IgD-negative memory B cell (primary cell): ENCODE results near the gene TMED1. TPM values are rescaled to one million over a fixed set of nuclear protein-coding genes. Genes with fewer than 3 reads are reported as not detected.
A peak's percentile ranks its signal among the peaks of the same experiment; 100 is the strongest.
"Not testable (repeated sequence)": the region's sequence is repeated elsewhere in the genome, so short reads cannot be mapped to it uniquely, and the experiment has no call there.

Experiments
- H3K27ac Mint-ChIP-seq, 3 donors: one replicate each; pipeline ENCODE4 v1.8.0; 2020 to 2022; ENCODE audit warnings: mild to moderate bottlenecking in 3 of 3, mixed read lengths in 3 of 3, moderate library complexity in 1 of 3
- H3K27me3 Mint-ChIP-seq: one replicate; pipeline ENCODE4 v1.8.0; 2021; ENCODE audit warnings: mixed read lengths
- H3K36me3 Mint-ChIP-seq: one replicate; pipeline ENCODE4 v1.8.0; 2020; ENCODE audit warnings: mild to moderate bottlenecking, mixed read lengths
- H3K4me1 Mint-ChIP-seq, 3 donors: one replicate each; pipeline ENCODE4 v1.8.0; 2020 to 2022; ENCODE audit warnings: mixed read lengths in 3 of 3, mild to moderate bottlenecking in 1 of 3
- H3K4me3 Mint-ChIP-seq, 4 donors: one replicate each; pipeline ENCODE4 v1.8.0; 2020 to 2022; ENCODE audit warnings: mild to moderate bottlenecking in 4 of 4, mixed read lengths in 4 of 4, moderate library complexity in 3 of 4
- H3K9me3 Mint-ChIP-seq, 3 donors: one replicate each; pipeline ENCODE4 v1.8.0; 2020 to 2021; ENCODE audit warnings: mixed read lengths in 3 of 3, mild to moderate bottlenecking in 1 of 3
- polyA plus RNA-seq: library from polyadenylated mRNA; unstranded; fragments of 300-500 nt; fragmentation: Illumina TruSeq; gene quantifications from one replicate; pipeline ENCODE4 v1.2.3, GENCODE V29; 2021

The TMED1 gene
- polyA plus RNA-seq, 1 donor from 2014 or later = 26.9 TPM

DNA sequence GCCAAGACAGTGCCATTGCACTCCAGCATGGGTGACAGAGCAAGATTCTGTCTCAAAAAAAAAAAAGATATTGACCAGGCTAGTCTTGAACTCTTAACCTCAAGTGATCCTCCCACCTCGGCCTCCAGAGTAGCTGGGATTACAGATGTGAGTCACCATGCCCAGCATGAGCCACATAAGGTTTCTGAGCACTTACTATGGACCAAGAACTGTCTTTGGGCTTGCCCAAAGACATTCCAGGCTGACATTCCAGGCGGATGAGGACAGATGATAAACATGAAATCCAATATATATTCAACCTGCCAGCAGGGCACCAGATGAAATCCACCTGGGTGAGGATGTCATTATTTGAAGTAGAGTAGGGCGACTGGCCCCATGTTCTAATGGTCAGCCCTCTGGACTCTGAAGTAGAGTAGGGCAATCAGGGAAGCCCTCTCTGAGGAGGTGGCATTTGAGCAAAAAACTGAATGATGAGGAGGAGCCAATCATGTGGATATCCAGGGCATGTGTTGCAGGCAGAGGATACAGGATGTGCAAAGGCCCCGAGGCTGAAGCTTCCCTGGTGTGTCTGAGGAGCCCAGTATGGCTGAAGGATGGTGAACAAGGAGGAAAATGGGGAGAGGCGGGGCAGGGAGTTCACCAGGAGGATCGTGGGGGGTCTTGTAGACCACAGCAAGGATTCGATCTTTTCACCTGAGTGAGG, 16.2 kb upstream of the TMED1 start:
- peak overlapping the region in 1 of 3 donors; percentile 31 for H3K27ac Mint-ChIP-seq
- no peak overlapping the region for H3K4me3 Mint-ChIP-seq
- peaks cover 0 to 2% (median 2%) of the 10 kb centered on the region in 3 donors for H3K4me1 Mint-ChIP-seq
- H3K27me3 Mint-ChIP-seq = peaks cover 13% of the 10 kb centered on the region
- no peaks in the 10 kb centered on the region for H3K9me3 Mint-ChIP-seq
- H3K36me3 Mint-ChIP-seq = no peaks in the 10 kb centered on the region

DNA sequence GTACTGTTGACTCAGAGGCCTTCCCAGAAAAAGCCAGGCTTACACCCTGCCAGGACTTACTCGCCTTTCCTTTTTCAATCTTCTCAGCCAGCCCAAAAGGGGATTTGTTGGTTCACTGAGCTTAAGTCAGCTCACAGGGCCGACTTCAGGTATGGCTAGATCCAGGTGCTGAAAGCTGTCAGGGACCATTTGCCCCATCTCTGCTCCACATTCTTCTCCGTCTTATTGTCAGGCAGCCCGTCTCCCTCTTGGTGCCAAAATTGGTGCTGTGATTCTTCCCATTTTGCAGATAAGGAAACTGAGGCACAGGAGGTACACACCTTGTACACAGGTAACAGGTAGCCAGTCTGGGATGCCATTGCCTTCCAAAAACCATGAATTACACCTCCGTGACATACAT, 14.6 kb upstream of the TMED1 start:
- H3K4me1 Mint-ChIP-seq = peaks cover 0 to 2% (median 2%) of the 10 kb centered on the region in 3 donors
- no peaks in the 10 kb centered on the region for H3K36me3 Mint-ChIP-seq
- no peak overlapping the region for H3K27ac Mint-ChIP-seq
- peaks cover 13% of the 10 kb centered on the region for H3K27me3 Mint-ChIP-seq
- H3K4me3 Mint-ChIP-seq = no peak overlapping the region
- H3K9me3 Mint-ChIP-seq = peaks cover 0 to 6% (median 4%) of the 10 kb centered on the region in 3 donors

DNA sequence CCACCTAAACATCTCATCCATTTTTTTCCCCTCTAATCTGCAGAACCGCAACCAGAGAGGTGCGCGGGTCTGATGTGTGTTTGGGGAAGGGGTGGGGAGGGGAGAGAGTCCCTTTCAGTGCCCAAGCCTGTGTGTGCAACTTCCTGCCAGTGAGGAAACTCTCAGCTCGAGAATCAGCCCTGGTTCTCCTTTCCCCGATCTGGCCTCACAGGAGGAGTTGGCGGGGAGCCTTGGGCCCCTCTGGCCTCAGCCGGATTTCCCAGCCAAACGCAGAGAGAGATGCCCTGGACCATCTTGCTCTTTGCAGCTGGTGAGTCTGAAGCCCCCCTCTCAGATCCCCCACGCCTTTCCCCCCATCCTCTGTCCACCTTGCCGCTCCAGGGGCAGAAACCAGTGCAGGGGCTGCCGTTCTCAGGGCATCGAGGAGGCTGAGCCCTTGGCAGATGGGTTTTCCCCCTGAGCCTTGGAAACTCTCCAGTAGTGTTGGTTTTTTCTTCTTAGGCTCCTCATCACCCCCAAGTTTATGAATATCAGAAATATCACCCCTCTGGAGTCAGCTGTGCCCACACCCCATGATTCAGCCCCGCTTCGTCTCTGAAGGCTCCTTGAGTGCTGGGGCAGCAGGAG, 12.3 kb upstream of the TMED1 start, which contains the start of gene C19orf38:
Gene C19orf38 (plus strand): TSS at position 186 of the 627 bp plus-strand sequence. CDS start 94 bp downstream, at position 280.
- peaks cover 0 to 4% (median 2%) of the 10 kb centered on the region in 3 donors for H3K4me1 Mint-ChIP-seq
- H3K36me3 Mint-ChIP-seq = peaks cover 3% of the 10 kb centered on the region
- peaks cover 17% of the 10 kb centered on the region for H3K27me3 Mint-ChIP-seq
- peaks cover 0 to 6% (median 4%) of the 10 kb centered on the region in 3 donors for H3K9me3 Mint-ChIP-seq
- peak within 1 kb of the TSS in 1 of 3 donors; percentile 73 for H3K27ac Mint-ChIP-seq
- peak within 1 kb of the TSS in 2 of 4 donors; percentile 20 to 33 for H3K4me3 Mint-ChIP-seq

DNA sequence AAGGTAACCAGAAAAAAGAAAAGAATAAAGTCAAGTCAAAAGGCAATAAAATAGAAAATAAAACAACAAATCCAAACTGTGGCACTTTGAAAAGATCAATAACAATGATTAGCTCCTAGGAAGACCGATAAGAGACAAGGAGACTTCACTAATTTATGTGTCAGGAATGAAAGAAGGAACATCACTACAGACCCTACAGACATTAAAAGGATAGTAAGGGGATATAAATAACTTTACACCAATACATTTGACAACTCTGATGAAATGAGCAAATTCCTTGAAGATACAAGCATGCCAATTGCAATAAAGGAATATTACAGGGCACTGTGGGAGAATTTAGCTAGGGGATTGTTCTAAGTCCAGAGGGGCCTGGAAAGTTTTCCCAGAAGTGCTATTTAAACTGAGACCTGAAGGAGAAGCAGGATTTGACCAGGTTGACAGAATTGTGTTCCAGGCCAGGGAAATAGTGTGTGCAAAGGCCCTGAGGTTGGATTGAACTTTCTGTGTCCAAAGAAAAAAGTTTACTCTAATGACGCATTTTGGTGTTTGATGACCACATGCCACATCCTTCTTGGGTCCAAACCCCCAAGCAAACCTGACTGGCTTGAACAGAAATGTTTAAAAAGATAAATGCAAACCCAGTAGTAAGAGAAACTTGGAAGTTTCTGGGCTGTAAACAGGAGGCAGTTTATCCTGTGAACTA, 10.6 kb upstream of the TMED1 start:
- Mint-ChIP-seq H3K9me3 (peaks cover 0 to 6% (median 4%) of the 10 kb centered on the region in 3 donors), H3K27me3 (peaks cover 17% of the 10 kb centered on the region), H3K4me3 (no peak overlapping the region), H3K36me3 (peaks cover 4% of the 10 kb centered on the region), H3K4me1 (peaks cover 0 to 4% (median 2%) of the 10 kb centered on the region in 3 donors), H3K27ac (no peak overlapping the region)

DNA sequence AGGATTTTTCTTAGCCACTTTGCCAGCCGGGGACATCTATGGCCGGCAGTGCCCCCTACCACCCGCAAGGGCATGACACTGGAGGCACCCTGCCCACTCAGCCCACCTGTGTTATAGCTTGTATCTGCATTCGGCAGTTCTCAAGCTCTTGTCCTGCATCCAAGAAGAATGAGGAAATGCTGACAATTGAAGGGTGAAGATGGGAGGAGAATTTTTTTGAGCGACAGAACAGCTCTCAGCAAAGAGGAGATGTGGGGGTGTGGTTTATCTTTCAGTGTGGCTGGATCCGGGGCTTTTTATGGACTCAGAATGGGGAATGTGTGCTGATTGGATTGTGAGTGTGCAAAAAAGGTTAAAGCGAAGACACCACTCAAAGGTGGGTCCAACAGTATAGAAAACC, 6.8 kb upstream of the TMED1 start:
- H3K27ac Mint-ChIP-seq = no peak overlapping the region
- peaks cover 4% of the 10 kb centered on the region for H3K36me3 Mint-ChIP-seq
- H3K27me3 Mint-ChIP-seq = peaks cover 6% of the 10 kb centered on the region
- H3K9me3 Mint-ChIP-seq = peaks cover 2 to 11% (median 7%) of the 10 kb centered on the region in 3 donors
- no peak overlapping the region for H3K4me3 Mint-ChIP-seq
- H3K4me1 Mint-ChIP-seq = peaks cover 0 to 13% (median 3%) of the 10 kb centered on the region in 3 donors

DNA sequence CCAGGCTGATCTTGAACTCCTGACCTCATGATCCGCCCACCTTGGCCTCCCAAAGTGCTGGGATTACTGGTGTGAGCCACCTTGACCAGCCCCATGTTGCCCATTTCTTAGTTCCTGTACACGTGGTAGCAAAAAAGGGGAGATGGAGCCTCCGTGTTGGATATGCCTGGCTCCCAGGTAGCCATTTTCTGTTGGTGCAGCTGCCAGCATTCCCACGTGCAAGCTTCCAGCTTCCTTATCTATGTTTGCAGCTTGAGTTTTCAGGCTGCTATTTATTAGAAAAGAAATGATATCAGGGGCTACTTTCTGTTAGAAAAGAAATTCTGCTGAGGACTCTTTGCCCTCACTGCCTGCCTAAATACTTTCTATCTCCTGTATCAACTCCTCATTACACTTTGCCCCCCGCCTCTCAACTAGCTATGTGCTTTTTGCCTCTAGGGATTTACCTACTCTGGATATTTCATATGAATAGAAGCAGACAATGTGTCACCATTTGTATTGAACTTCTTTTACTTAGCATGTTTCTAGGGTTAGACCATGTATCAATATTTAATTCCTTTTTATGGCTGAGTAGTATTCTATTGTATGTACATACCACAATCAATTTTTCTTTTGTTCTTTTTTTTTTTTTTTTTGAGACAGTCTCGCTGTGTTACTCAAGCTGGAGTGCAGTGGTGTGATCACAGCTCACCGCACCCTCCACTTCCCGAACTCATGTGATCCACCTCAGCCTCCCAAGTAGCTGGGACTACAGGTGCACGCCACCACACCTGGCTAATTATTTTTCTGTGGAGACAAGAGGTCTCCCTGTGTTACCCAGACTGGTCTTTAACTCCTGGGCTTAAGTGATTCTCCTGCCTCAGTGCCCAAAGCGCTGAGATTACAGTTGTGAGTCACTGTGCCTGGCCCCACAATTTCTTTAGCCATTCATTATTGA, 3.4 kb upstream of the TMED1 start:
- peak overlapping the region in 1 of 3 donors; percentile 68 for H3K27ac Mint-ChIP-seq

DNA sequence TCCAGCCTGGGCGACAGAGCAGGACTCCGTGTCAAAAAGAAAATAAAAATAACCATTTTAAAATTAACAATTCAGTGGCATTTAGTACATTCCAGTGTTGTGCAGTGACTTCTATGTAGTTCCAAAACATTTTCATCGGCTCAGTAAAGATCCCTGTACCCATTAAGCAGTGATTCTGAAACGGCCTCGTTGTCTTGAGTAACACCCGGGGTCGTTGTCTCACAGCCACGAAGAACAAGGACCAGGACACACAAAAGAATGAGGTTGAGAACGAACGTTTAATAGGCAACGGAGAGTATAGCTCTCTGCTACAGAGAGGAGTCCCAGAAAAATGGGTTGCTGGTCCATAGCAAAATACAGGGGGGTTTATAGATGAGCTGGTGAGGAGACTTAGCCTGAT, 2.4 kb upstream of the TMED1 start:
- Mint-ChIP-seq H3K27ac (peak overlapping the region in 1 of 3 donors; percentile 68), H3K36me3 (peaks cover 3% of the 10 kb centered on the region), H3K4me1 (peaks cover 7 to 19% (median 10%) of the 10 kb centered on the region in 3 donors), H3K4me3 (peak overlapping the region in 2 of 4 donors; percentile 14 to 65), H3K9me3 (peaks cover 2 to 10% (median 4%) of the 10 kb centered on the region in 3 donors), H3K27me3 (peaks cover 2% of the 10 kb centered on the region)

More for the DNA sequence above, 3.4 kb upstream of the TMED1 start:
- Mint-ChIP-seq H3K9me3 (peaks cover 2 to 10% (median 4%) of the 10 kb centered on the region in 3 donors), H3K4me3 (peak overlapping the region in 2 of 4 donors; percentile 17 to 49), H3K36me3 (peaks cover 6% of the 10 kb centered on the region), H3K27me3 (peaks cover 6% of the 10 kb centered on the region), H3K4me1 (peaks cover 7 to 19% (median 11%) of the 10 kb centered on the region in 3 donors)

DNA sequence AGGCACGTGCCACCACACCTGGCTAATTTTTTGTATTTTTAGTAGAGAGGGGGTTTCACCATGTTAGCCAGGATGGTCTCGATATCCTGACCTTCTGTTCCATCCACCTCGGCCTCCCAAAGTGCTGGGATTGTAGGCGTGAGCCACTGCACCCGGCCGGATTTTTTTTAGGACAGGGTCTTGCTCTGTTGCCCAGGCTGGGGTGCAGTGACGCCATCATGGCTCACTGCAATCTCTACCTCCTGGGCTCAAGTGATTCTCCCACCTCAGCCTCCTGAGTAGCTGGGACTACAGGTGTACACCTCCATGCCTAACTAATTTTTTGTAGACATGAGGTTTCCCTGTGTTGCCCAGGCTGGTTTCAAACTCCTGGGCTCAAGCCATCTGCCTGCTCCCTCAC, 1.6 kb upstream of the TMED1 start:
- Mint-ChIP-seq H3K4me1 (peaks cover 7 to 19% (median 10%) of the 10 kb centered on the region in 3 donors), H3K4me3 (peak overlapping the region in 1 of 4 donors; percentile 92), H3K9me3 (peaks cover 2 to 10% (median 4%) of the 10 kb centered on the region in 3 donors), H3K27ac (peak overlapping the region in 1 of 3 donors; percentile 89)
- not testable (repeated sequence) for H3K36me3 Mint-ChIP-seq, H3K27me3 Mint-ChIP-seq

DNA sequence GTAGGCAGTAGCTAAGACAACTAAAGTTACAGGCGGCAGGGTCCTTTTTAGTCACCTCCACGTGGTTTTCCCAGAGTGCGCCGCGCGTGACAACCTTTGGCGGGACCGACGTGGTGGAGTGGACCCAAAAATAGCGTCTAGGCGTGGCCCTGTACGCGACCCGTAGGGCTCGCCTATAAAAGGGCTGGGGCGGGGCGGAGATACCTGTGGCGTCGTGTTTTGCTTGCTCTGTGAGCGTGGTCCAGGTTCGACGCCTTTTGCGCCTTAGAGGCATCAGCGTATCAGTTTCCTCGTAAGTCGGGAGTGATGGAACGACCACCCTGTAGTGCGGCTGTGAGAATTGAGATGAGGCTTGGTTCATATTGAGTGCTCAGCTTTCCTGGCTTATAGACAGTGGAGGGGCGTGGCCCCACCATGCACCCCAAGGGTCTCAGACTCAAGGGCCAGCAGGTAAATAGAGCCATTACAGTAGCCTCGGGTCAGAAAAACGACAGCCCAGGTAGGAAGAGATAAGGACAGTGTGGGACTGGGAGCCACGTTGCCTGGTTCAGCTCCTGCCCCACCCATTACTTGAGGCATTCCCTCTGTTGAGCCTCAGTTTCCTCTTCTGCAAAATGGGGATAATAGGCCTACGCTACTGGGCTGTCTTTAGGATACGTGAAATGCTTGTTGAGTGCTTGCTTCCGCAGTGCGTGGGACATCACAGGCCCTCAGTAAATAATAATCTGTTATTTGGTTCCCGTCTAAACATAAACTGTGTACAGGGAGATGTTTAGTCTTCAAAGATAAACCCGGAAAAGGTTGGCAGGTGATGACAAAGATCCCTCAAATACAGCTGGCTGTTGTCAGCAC, 693 bp upstream of the TMED1 start:
- peaks cover 2% of the 10 kb centered on the region for H3K36me3 Mint-ChIP-seq
- peak overlapping the region; percentile 89 to 100 (median 99) for H3K27ac Mint-ChIP-seq
- peaks cover 2 to 10% (median 4%) of the 10 kb centered on the region in 3 donors for H3K9me3 Mint-ChIP-seq
- peaks cover 2% of the 10 kb centered on the region for H3K27me3 Mint-ChIP-seq
- peak overlapping the region; percentile 92 to 99 (median 97) for H3K4me3 Mint-ChIP-seq
- H3K4me1 Mint-ChIP-seq = peaks cover 7 to 19% (median 10%) of the 10 kb centered on the region in 3 donors

DNA sequence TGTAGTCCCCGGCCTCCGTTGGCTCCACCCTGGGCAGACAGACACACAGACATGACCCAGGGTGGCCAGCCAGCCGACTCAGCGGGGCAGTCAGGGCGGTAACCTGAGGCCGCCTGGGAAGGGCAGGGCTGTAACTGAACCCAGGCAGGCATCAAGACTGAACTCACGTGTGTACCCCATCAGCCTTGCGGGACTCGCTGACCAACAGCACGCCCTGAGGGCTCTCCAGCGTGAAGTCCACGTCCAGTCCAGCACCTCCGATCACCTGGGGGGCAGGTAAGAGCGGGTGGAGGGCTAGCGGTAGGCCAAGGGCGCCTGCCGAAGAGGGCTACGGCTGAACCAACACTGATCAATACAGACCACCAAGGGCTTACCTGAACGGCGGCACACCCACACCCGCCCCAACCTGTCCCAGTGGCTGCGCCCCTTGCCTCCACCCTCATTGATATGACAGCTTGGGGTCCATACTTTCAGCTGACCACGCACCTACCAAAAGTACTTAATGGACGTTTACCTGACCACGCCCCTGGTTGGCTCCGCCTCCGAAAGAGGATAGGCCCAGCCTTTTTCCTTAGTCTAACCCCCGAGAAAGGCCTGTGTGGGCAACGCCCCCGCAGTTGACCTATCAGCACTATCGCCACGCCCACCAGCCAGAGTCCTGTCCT, 791 bp downstream of the TMED1 start:
- Mint-ChIP-seq H3K27ac (peak overlapping the region; percentile 89 to 100 (median 99)), H3K36me3 (peaks cover 2% of the 10 kb centered on the region), H3K4me3 (peak overlapping the region; percentile 92 to 99 (median 97)), H3K27me3 (peaks cover 2% of the 10 kb centered on the region), H3K9me3 (peaks cover 2 to 10% (median 4%) of the 10 kb centered on the region in 3 donors), H3K4me1 (peaks cover 7 to 15% (median 10%) of the 10 kb centered on the region in 3 donors)

DNA sequence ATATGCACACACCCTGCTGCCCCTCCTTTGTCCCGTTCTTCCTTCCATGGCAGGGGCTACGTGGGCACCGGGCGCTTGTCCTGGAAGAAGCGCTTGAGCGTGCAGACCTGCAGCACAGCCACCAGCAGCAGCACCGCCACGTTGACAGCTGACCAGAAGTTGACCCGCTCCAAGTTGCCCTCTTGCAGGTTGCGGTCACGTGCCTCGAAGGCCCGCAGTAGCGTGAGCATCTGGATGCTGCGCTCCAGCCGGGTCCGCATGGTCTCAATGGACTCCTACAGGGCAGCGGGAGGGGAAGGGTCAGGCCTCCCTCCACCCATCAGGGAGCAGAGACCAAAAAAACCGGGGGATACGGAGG, 3.1 kb downstream of the TMED1 start:
- Mint-ChIP-seq H3K27ac (peak overlapping the region in 2 of 3 donors; percentile 31 to 59), H3K36me3 (peaks cover 2% of the 10 kb centered on the region)

DNA sequence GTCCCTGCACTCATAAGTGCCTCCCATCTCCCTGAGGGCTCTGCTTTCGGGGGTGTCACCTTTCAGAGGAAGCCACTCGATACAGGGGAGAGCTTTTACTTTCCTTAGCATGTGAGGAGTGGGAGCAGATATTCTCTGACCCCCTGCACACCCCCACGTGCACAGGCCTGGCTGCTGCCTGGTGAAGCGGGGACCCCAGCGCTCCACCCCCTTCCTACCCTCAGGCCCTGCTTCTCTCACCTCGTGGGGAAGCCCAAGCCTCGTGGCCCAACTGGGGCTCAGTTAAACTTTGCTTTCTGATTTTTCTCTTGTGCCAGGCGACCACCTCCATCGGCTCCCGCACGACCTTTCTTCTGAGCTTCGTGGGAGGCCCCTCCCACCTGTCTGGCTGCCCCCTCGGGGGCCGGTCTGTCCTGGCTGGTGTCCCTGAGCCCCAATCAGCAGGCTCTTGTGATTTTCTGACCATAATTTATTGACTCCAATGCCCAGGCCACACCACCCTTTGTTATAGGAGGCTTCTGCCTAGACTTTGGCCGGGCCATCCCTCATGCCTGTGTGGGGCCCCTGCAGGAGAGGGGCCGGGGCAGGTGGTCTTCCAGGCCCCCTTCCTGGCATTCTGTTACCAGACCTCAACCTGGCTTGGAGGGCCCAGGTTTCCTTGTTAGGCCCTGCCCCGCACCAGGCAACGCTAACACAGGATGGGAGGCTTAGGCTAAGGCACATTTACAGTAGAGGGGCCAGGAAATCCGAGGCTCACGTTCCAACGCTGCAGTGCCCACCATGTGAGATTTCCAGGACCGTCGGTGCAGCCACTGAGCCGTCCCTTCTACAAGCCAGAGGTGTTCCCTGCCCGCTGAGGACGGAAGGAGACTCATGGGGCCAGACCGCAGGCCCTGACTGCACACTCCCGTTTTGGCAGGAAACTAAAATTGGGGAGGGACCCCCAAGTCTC, 3.7 kb downstream of the TMED1 start:
- peaks cover 2% of the 10 kb centered on the region for H3K36me3 Mint-ChIP-seq
- H3K4me1 Mint-ChIP-seq = peaks cover 6 to 8% (median 7%) of the 10 kb centered on the region in 3 donors
- peak overlapping the region in 1 of 3 donors; percentile 31 for H3K27ac Mint-ChIP-seq
- peaks cover 0 to 6% (median 1%) of the 10 kb centered on the region in 3 donors for H3K9me3 Mint-ChIP-seq
- H3K4me3 Mint-ChIP-seq = no peak overlapping the region
- H3K27me3 Mint-ChIP-seq = no peaks in the 10 kb centered on the region

More for the DNA sequence above, 3.1 kb downstream of the TMED1 start:
- Mint-ChIP-seq H3K4me3 (no peak overlapping the region), H3K9me3 (peaks cover 0 to 6% (median 1%) of the 10 kb centered on the region in 3 donors), H3K4me1 (peaks cover 6 to 8% (median 7%) of the 10 kb centered on the region in 3 donors), H3K27me3 (no peaks in the 10 kb centered on the region)
